HG03196 (cell line): Measurements from ENCODE around the gene SCUBE3.

ENCODE experiments used
- ATAC-seq: cut with Tn5 transposase; IDR thresholded peaks from one replicate; pipeline ENCODE4 v1.9.1; 2021; ENCODE audit not compliant: unreplicated experiment

SCUBE3 gene

GRCh38 chr6:35209081-35209480 is 4.7 kb upstream of the SCUBE3 start:
- ATAC-seq, result no peak

DNA sequence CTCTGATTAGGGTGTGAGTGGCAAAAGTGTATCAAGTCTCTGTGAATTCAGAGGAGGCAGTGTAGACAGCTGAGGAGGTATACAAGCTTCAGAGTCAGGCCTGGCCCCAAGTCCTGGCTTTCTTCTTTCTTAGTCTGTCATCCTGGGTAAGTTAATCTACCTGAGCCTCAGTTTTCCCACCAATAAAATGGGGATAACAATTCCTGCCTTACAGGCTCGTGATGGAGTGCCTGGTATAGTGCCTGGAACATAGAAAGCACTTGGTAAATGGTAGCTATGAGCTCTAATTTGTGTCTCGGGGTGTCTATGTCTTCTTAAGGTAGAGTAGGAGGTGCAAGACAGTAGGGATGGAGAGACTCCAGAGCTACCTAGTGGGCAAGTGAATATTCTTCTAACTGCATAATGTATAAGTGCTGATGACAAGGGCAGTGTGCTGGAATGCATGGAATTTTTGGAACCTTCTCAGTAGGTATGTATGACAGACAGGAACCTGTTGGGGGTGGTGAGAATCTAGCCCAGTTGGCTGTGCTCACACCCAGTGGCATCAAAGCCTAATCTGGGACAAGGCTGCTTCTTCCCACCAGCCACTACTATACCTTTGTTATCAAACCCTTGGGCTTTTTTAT is 4.0 kb upstream of the SCUBE3 start:
- ATAC-seq, result no peak

DNA sequence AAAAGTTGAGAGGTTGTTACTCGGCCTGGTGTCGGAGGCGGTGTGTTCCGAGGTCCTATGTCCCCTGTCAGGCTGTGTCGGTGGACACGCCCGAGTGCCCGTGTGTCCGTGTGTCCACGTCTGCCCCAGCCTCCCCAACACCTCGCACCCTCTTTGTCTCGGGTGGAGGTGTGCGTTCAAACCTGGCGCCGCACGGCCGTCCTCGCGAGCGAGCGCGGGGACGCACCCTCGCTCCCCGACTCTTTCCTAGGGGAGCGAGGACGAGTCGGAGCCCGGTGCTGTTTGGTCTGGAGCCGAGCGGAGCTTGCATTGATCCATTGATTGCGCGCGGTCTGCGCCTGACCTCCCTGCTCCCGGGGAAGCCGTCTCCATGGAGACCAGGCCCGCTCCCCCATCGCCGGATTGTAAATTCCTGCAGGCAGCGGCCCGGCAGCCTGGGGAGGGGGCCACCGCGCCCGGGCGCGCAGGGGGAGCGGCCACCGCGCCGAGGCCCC is 411 bp upstream of the SCUBE3 start:
- ATAC-seq, result no peak

DNA sequence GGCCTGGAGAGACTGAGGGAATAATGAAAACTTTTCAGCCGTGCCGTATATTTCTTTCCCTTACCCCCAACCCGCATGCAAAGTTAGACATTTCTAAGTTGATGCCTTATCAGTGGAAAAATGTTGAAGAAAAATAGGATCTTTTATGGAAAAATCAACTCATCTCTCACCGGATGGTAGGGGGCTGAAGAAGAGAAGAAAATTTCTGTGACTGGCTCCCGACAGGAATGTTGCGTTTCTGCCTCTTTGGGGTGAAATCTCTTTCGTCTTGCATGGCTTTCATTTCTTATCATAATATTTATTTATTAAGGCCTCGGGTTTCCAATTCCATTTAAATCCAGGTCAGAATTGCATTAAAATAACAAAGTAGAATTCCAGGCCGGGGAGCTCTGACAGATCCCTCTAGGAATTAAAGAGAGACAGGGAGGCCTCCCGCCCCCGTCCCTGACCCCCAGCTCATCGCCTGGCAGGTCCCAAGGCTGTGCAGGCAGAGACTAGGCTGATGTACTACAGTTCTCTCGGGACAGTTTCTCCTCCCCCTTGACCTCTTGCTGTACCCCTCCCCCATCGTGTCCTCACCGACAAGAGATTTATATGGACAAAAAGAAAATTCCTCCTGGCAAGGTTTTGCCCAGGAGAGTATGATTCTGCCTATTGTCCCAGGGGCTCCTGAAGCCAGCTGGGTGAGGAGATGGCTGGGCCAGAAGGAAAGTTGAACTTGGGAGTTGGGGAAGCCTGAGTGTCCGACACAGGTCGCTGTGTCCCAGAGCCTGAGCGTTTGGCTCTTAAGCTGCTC is 1.3 kb downstream of the SCUBE3 start:
- ATAC-seq, result no peak

DNA sequence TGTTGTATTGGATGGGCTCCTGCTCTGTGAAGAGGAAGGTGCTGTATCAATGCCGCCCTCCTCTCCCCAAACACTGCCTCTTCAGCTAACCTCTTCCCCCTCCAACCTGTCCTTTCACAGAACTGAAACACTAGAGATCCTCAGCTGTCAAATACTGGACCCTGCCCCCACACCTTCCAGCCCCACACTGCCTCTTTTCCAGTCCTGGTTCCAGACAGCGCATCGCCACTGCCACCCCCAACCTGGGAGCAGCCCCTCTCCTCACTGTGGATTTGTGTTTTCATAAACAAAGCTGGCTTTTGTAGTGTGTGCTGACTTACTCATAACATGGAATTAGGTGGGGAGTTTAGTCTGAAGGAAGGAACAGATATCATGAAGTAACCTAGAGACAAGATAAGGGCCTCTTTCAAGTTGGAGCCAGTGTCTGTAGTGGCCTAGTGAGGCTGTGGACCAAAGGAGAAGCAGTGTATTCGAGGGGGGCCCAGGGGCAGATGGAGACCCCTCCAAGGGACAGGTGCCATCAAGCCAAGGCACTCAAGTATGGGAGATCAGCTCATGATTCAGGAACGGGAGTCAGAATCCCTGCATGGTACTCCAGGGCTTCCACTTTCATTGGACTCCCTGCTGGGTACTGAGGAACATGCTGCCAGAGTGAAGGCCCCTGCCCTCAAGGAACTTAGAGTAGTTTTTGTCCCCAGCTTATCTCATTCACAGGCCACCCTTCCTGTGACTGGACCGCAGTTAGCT is 2.1 kb downstream of the SCUBE3 start:
- no peak for ATAC-seq

DNA sequence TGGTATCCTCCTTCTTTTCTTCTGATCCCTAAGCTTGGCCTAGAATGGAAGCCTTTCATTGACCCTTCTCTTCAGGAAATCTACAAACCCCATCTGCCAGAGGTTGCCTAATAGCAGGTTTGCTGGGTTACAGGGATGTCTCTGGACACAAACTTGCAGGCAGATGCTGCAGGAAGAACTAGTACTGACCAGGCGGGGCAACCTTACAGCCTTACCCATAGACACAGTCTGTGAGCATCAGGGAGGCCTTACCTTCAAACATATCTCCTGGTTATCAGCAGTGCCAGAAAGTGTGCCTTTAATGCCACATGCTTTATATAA is 2.6 kb downstream of the SCUBE3 start:
- no peak for ATAC-seq

- no peak for ATAC-seq
Measured at GRCh38 chr6:35216851-35217811, 3.4 kb downstream of the SCUBE3 start.

DNA sequence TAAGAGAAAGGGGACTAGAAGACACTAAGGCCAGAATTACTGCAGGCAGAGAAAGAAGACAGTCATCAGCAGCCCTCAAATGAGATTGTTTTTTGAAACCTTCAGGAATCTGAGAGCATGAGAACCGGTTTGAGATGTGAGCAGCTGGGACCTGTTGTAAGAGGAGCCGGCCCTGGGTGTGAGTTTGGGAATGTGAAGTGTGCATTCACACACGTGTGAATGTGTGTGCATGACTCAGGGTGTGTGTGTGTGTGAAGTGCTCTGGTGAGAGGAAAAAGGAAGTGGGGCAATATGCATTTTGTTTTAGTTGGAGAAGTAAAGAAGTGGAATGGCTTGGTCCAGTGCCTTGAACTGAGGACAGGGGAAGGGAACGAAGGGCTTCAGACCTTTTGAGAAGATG is 4.3 kb downstream of the SCUBE3 start:
- ATAC-seq, result no peak

- no peak for ATAC-seq
Measured at GRCh38 chr6:35218456-35218855, 4.7 kb downstream of the SCUBE3 start.

- ATAC-seq, result no peak
Measured at GRCh38 chr6:35219683-35220326, 6.0 kb downstream of the SCUBE3 start.

GRCh38 chr6:35220711-35221110 is 7.0 kb downstream of the SCUBE3 start:
- ATAC-seq, result no peak

DNA sequence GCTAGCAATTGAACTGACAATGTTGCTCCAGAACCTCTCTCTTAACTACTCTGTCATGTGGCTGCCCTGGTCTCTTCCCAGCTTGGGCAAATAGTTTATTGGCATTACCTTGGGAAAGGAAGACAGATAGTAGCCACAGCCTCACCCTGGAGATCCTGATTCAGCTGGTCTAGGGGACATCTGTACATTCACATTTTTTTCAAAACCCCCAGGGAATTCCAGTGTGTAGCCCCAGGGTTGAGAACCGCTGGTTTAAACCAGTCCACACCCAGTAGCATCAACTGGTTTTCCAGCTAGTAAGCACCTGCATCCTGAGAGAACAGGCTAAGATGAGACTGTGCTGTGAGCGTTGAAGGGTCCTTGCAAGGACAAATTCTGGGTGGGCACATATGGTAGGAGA is 9.6 kb downstream of the SCUBE3 start:
- ATAC-seq, result no peak

DNA sequence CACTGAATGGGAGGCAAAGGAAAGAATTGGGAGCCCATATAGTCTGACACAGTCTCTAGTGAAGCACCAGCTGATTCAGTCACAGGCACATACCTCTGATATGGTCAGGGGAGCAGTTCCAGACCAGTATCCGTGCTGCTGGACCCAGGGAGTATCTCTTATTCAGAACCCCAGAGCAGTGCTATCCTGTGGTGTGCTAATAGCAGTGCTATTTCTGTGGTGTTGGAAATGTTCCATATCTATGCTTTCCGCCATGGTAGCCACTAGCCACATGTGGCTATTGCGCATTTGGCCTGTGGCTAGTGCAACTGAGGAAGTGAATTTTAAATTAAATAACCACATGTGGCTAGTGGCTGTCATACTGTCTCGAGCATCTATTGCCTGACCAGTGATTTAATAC is 11.0 kb downstream of the SCUBE3 start:
- no peak for ATAC-seq

GRCh38 chr6:35228481-35228880 is 14.7 kb downstream of the SCUBE3 start:
- ATAC-seq, result no peak

DNA sequence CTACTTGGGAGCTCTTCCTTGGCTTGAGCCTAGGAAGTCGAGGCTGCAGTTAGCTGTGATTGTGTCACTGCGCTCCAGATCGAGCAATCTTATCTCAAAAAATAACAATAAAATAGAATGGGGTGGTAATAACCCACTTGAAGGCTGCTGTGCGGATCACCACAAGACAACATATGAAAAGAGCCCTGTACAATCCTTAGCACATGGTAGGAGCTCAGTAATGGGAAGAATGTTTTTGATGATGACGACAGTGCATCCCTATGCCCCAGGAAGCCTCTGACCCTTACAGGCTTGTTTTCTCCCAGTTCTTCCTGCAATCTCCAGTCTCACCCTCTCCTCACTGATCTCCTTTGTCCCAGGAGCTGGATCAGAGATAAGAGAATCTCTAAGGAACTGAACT is 15.5 kb downstream of the SCUBE3 start:
- ATAC-seq, result no peak

GRCh38 chr6:35230498-35230897 is 16.7 kb downstream of the SCUBE3 start:
- no peak for ATAC-seq

DNA sequence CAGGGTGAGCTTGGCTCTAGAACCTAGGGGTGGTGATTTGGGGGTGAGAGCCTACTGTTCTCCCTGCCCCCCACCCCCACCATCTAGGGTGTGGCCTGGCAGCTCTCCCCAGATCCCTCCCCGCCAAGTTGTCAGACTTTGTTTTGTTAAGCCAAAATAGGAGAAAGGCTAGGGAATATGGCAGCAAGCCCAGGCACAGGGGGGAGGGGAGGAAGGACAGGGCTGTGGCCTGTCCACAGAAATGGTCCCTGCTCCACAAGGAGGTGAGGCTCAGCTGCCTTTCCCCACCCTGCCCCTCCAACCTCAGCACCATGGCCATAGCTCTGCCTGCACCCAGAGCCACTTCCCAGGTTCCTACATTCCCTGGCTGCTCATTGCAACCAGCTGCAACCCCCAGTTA is 17.2 kb downstream of the SCUBE3 start:
- ATAC-seq, result no peak

DNA sequence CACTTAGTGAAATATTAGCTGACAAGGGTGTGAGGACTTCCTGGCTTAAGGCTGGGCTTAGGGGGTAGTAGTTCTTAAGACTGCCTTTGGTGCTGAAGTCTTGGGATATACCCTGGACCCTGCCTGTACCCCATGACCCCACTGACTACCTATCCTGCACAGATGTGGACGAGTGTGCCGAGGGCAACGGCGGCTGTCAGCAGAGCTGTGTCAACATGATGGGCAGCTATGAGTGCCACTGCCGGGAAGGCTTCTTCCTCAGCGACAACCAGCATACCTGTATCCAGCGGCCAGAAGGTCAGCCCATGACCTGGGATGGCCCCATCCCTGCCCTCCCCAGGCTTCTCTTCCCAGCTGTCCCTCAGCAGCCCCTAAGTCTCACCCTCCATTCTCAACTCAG is 17.8 kb downstream of the SCUBE3 start:
- ATAC-seq, result no peak

DNA sequence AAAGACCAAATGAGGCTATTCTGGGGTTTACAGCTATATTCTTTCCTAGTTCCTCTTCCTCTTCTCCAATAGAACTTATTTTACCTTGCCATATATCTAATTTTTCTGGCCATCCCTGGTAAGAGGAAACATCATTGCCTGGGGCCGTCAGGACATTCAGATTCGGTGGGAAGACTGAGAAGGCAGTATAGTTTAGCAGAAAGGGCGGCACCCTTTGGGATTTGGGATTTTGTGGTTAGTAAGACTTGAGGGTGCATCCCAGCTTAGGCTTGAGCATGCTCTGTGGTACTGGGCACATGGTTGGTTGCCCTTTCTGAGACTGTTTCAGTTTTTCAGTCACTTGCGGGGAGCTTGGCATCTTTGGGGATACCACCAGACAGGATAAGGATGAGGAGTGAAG is 21.1 kb downstream of the SCUBE3 start:
- no peak for ATAC-seq

GRCh38 chr6:35236223-35236622 is 22.5 kb downstream of the SCUBE3 start:
- no peak for ATAC-seq
